Measurements from ENCODE around the gene SLC35C1. TPM values are rescaled to one million over a fixed set of nuclear protein-coding genes. Genes with fewer than 3 reads are reported as not detected.

SLC35C1 gene
- total RNA-seq, 1 experiment from 2014 or later, result 11.9 TPM

GRCh38 chr11:45852018-45852711, 47.2 kb downstream of the SLC35C1 start:
- intact Hi-C loops (cut with micrococcal nuclease), result no loop called here
- DNase-seq (ENCODE audit: unreplicated experiment), result no peak
- Mint-ChIP-seq H3K27me3 (ENCODE audit: insufficient read depth, unreplicated experiment) (no peaks in the 10 kb centered on the region), H3K4me3 (ENCODE audit: unreplicated experiment) (no peak overlapping the region), H3K9me3 (ENCODE audit: unreplicated experiment) (no peaks in the 10 kb centered on the region), H3K36me3 (ENCODE audit: insufficient read depth, unreplicated experiment) (peaks cover 16% of the 10 kb centered on the region), H3K27ac (ENCODE audit: low read depth, unreplicated experiment) (no peak overlapping the region), H3K4me1 (ENCODE audit: insufficient read depth, unreplicated experiment) (peaks cover 11% of the 10 kb centered on the region)
- ChIA-PET CTCF (interaction anchor here (0.6 kb wide), 1 partner anchor 154 kb away, joined by 3 read pairs; no protein-coding TSS in a partner anchor), POLR2A (no interaction called here)
- BruUV-seq (replicated peaks), result no TSS peak
- TF ChIP-seq, protein P1, sequence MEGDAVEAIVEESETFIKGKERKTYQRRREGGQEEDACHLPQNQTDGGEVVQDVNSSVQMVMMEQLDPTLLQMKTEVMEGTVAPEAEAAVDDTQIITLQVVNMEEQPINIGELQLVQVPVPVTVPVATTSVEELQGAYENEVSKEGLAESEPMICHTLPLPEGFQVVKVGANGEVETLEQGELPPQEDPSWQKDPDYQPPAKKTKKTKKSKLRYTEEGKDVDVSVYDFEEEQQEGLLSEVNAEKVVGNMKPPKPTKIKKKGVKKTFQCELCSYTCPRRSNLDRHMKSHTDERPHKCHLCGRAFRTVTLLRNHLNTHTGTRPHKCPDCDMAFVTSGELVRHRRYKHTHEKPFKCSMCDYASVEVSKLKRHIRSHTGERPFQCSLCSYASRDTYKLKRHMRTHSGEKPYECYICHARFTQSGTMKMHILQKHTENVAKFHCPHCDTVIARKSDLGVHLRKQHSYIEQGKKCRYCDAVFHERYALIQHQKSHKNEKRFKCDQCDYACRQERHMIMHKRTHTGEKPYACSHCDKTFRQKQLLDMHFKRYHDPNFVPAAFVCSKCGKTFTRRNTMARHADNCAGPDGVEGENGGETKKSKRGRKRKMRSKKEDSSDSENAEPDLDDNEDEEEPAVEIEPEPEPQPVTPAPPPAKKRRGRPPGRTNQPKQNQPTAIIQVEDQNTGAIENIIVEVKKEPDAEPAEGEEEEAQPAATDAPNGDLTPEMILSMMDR (IDR thresholded peaks at IDR 0.05; ENCODE audit: unreplicated experiment), result no peak

- peaks cover 20% of the 10 kb centered on the region for H3K36me3 Mint-ChIP-seq (ENCODE audit: insufficient read depth, unreplicated experiment)
- TF ChIP-seq, protein P1 (IDR thresholded peaks at IDR 0.05; ENCODE audit: unreplicated experiment), result no peak
- no TSS peak for BruUV-seq (replicated peaks)
- intact Hi-C loops (cut with micrococcal nuclease), result no loop called here
- POLR2A ChIA-PET, result no interaction called here
- no peaks in the 10 kb centered on the region for H3K9me3 Mint-ChIP-seq (ENCODE audit: unreplicated experiment)
- no peak for DNase-seq (ENCODE audit: unreplicated experiment)
- no peak overlapping the region for H3K4me3 Mint-ChIP-seq (ENCODE audit: unreplicated experiment)
- CTCF ChIA-PET, result no interaction called here
- no peaks in the 10 kb centered on the region for H3K27me3 Mint-ChIP-seq (ENCODE audit: insufficient read depth, unreplicated experiment)
- H3K27ac Mint-ChIP-seq (ENCODE audit: low read depth, unreplicated experiment), result no peak overlapping the region
- peaks cover 11% of the 10 kb centered on the region for H3K4me1 Mint-ChIP-seq (ENCODE audit: insufficient read depth, unreplicated experiment)
These were observed 47.8 kb downstream of the SLC35C1 start for GRCh38 chr11:45852712-45853101.

- Mint-ChIP-seq H3K36me3 (ENCODE audit: insufficient read depth, unreplicated experiment) (peaks cover 20% of the 10 kb centered on the region), H3K4me3 (ENCODE audit: unreplicated experiment) (no peak overlapping the region), H3K4me1 (ENCODE audit: insufficient read depth, unreplicated experiment) (peaks cover 11% of the 10 kb centered on the region), H3K27ac (ENCODE audit: low read depth, unreplicated experiment) (no peak overlapping the region), H3K9me3 (ENCODE audit: unreplicated experiment) (no peaks in the 10 kb centered on the region), H3K27me3 (ENCODE audit: insufficient read depth, unreplicated experiment) (no peaks in the 10 kb centered on the region)
- ChIA-PET CTCF (interaction anchor here (0.6 to 2.3 kb wide), 2 partner anchors 11 to 18 kb away, joined by 3 to 6 read pairs; no protein-coding TSS in a partner anchor), POLR2A (no interaction called here)
- TF ChIP-seq, protein P1 (IDR thresholded peaks at IDR 0.05; ENCODE audit: unreplicated experiment), result no peak
- BruUV-seq (replicated peaks), result no TSS peak
- intact Hi-C loops (cut with micrococcal nuclease), result no loop called here
- DNase-seq (ENCODE audit: unreplicated experiment), result no peak
These were observed 48.6 kb downstream of the SLC35C1 start for GRCh38 chr11:45853332-45854219.

DNA sequence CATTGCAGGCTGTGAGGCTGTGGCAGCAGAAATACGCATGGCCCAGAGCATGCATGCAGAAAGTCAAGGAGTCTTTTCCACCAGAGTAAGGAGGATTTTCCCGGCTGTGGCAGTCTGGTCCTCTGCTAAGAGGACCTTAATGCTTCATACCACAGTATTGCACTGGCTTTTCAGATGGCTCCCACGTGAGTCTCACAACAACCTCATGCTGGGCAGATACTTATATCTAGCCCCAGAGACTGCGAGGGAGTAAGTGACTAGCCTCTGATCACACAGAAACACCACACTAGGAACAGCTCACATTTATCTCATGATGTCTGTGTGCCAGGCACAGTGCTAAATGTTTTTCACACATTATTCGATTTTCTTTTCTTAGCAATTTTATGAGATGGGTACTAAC, 50.4 kb downstream of the SLC35C1 start:
- POLR2A ChIA-PET, result interaction anchor here (0.8 kb wide), 1 partner anchor 8 kb away, joined by 3 read pairs; the partner anchor contains the start of gene CRY2
- H3K4me1 Mint-ChIP-seq (ENCODE audit: insufficient read depth, unreplicated experiment), result peaks cover 19% of the 10 kb centered on the region
- H3K27me3 Mint-ChIP-seq (ENCODE audit: insufficient read depth, unreplicated experiment), result no peaks in the 10 kb centered on the region
- H3K36me3 Mint-ChIP-seq (ENCODE audit: insufficient read depth, unreplicated experiment), result peaks cover 24% of the 10 kb centered on the region
- CTCF ChIA-PET, result interaction anchor here (2.3 kb wide), 1 partner anchor 13 kb away, joined by 6 read pairs; no protein-coding TSS in a partner anchor
- no peaks in the 10 kb centered on the region for H3K9me3 Mint-ChIP-seq (ENCODE audit: unreplicated experiment)
- no peak overlapping the region for H3K4me3 Mint-ChIP-seq (ENCODE audit: unreplicated experiment)
- no peak overlapping the region for H3K27ac Mint-ChIP-seq (ENCODE audit: low read depth, unreplicated experiment)
- no TSS peak for BruUV-seq (replicated peaks)
- no peak for DNase-seq (ENCODE audit: unreplicated experiment)
- TF ChIP-seq, protein P1 (IDR thresholded peaks at IDR 0.05; ENCODE audit: unreplicated experiment), result no peak
- intact Hi-C loops (cut with micrococcal nuclease), result no loop called here
